ENCODE measurements around the gene PPP1R9A. TPM values are rescaled to one million over a fixed set of nuclear protein-coding genes. Genes with fewer than 3 reads are reported as not detected.

PPP1R9A gene
- total RNA-seq, 1 donor = under 0.01 TPM

DNA sequence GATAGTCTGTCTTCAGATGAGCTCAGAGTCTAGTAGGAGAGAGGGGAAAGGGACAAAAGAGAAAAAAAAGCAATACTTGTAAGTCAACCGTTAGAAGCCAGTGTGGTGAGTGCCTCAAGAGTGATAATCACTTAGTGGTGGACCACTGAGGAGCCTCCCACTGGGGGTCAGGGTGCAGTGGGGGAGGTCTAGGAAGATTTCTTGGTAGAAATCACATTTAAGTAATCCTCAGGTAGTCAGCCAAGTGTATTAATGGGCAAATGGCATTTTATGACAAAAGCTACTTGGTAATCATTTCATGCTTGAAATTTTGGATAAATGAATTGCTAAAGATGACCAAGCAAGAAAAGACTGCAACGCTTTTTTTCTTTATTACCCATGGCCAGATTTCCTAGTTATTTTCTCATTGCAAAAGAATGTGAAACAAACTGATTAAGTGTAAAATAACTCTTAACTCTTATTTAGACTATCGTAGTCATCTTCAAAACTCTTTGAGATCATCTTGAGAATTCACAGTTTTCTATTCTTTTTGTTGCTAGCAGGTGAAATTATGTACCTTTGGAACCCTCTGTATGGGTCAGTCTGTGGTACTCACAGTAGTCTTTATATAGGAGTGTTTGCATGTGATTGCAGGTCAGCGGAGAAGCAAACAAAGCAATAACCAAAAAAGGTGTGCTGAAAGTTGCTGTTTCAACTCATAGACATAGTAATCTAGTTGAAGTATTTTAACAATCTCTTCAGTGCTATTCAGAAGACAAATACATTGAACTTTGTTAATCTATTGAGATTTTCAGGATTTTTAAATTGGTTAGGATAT lies 63.9 kb downstream of the PPP1R9A start:
- TF ChIP-seq, protein P1, sequence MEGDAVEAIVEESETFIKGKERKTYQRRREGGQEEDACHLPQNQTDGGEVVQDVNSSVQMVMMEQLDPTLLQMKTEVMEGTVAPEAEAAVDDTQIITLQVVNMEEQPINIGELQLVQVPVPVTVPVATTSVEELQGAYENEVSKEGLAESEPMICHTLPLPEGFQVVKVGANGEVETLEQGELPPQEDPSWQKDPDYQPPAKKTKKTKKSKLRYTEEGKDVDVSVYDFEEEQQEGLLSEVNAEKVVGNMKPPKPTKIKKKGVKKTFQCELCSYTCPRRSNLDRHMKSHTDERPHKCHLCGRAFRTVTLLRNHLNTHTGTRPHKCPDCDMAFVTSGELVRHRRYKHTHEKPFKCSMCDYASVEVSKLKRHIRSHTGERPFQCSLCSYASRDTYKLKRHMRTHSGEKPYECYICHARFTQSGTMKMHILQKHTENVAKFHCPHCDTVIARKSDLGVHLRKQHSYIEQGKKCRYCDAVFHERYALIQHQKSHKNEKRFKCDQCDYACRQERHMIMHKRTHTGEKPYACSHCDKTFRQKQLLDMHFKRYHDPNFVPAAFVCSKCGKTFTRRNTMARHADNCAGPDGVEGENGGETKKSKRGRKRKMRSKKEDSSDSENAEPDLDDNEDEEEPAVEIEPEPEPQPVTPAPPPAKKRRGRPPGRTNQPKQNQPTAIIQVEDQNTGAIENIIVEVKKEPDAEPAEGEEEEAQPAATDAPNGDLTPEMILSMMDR (IDR thresholded peaks at IDR 0.05; ENCODE audit: insufficient read depth, low read depth, low read length) = no peak
- no peak overlapping the region for H3K4me3 ChIP-seq (ENCODE audit: low read depth, low read length)
- DNase-seq (ENCODE audit: low read depth) = peak; percentile 15

DNA sequence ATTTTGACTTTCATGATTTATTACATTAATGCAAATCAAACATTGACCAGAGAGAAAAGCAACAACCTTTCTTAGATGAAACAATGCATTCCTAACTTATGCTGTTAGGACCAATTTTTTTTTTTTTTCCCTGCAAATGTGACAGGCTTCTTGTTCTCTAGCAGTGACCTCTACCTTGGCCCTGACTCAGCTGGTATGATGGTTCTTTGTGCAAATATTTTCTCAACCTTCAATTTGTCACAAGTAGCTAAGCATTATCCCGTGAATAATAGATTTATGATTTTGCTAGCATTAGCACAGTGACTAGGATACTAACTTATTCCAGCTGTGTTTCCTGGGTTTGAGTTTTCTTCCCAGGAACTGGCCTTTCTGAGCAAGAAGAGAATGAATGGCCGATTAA lies 64.9 kb downstream of the PPP1R9A start:
- H3K4me3 ChIP-seq (ENCODE audit: low read depth, low read length) = no peak overlapping the region
- TF ChIP-seq, protein P1 (IDR thresholded peaks at IDR 0.05; ENCODE audit: insufficient read depth, low read depth, low read length) = no peak
- peak; percentile 3 for DNase-seq (ENCODE audit: low read depth)

DNA sequence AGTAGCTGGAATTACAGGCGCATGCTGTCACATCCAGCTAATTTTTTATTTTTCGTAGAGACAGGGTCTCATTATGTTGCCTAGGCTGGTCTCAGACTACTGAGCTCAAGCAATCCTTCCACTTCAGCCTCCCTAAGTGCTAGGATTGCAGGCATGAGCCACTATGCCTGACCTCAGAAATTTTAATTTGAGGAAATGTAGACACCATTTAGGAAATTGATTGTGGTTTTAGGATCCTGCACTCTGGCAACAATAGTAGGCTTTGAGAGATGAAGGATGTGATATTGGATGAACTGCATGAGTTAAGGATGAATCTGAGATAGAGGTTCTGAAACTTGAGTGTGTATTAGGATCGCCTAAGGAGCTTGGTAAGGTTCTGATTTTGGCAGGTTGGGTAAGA lies 66.5 kb downstream of the PPP1R9A start:
- TF ChIP-seq, protein P1 (IDR thresholded peaks at IDR 0.05; ENCODE audit: insufficient read depth, low read depth, low read length) = no peak
- H3K4me3 ChIP-seq (ENCODE audit: low read depth, low read length) = no peak overlapping the region
- no peak for DNase-seq (ENCODE audit: low read depth)

DNA sequence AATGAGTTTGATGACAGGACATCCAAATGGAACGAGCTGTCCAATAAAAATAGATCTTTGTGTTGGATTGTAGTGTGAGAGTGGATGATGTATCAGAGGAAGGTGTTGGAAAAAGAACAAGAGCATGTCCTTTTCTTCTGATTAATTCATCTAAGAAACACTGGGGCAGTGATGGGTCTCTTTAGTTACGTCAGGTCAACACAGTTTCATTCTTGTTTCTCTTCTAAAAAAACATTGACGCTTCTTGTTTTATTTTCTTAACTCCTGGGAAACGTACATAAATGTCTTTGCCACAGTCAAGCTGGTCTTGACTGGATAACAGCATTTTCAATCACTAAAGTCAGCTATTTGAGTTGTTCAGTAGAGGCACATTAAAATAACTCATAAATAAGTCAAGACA lies 67.0 kb downstream of the PPP1R9A start:
- TF ChIP-seq, protein P1 (IDR thresholded peaks at IDR 0.05; ENCODE audit: insufficient read depth, low read depth, low read length) = no peak

DNA sequence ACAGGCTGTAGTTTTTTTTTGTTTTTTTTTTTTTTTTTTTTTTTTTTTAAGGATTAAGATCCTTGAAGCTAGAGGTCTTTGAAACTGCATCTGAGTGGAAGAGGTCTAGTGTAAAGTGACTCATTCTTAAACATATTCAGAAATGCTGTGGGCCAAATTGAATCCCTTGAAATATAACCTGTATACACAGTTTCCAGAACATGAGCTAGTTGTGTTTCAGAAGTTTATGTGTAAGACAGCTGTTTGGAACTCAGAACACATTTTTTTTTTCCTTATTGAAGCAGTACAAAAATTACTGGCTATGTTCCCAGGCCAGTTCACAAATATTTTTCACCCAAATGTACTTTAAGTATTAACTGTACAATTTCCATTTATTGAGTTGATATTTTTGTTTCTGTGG lies 67.9 kb downstream of the PPP1R9A start:
- peak; percentile 30 for DNase-seq (ENCODE audit: low read depth)
- no peak overlapping the region for H3K4me3 ChIP-seq (ENCODE audit: low read depth, low read length)
- TF ChIP-seq, protein P1 (IDR thresholded peaks at IDR 0.05; ENCODE audit: insufficient read depth, low read depth, low read length) = no peak

More for the DNA sequence above, 67.0 kb downstream of the PPP1R9A start:
- H3K4me3 ChIP-seq (ENCODE audit: low read depth, low read length) = no peak overlapping the region
- no peak for DNase-seq (ENCODE audit: low read depth)

DNA sequence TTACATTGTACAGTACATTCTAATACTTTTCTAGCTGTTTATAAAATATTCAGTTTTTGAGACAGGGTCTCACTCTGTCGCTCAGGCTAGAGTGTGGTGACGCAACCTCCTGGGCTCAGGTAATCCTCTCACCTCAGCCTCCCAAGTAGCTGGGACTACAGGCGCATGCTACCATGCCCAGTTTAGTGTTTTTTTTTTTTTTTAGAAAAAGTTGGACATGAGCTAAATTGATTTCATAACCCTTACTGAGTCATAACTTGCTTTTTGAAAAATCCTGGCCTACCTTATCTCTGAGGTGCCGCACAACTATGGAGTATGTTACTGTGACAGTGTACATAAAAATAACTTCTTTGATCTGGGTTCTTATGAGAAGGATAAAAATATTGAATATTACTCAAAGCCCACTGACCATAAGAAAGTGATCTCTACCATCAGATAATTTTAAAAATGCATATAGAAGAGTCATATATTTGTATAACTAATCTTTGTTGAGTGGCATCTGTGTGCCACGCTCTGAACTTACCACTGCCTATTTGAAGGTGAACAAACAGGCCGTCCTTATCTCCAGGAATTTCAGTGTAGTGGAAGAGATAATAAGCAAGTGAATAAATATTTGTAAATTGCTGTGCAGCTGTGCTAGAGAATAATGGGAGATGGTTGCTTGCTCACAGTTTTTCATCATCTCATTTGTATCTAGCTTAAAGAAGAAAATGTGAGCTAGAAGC lies 73.2 kb downstream of the PPP1R9A start:
- H3K4me3 ChIP-seq (ENCODE audit: low read depth, low read length) = no peak overlapping the region
- TF ChIP-seq, protein P1 (IDR thresholded peaks at IDR 0.05; ENCODE audit: insufficient read depth, low read depth, low read length) = no peak
- DNase-seq (ENCODE audit: low read depth) = no peak

Data from fibroblast of villous mesenchyme (primary cell).